ENCODE results near the gene TTLL5.

DNA sequence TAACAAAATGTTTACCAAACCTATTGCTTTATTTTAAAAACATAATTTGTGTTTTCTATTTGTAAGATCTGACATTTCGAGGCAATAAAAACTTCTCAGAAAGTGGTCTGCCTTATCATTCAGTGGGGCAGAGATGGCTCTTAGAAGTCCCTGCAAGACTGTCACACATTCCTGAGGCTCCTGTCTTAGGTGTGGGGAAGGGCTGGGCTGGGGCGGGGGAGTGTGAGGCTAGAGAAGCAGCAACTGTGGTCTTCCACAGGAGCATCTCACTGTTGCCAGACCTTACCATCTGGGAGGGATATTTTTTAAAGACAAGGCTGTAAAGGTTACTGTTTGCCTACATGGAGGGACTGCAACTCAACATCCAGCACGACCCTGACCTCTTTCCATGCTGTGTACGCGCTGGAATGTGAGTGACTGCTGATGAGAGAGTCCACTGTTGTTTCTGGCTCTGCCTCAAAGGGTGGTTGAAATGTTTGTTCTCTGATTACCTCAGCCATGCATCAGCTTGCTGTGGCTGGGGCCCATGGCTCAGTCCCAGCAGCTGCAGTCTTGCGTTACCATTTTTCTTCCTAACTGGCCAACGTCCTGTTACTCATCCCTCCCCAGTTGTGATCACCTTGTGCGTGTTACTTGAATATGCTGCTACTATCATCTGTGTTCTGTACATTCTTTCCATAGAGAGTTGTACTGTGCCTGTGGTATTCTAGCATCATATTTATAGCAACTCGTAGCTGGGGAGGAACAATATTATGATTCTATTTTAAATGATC lies 12.8 kb upstream of the TTLL5 start:
- TF ChIP-seq FOXA1 (IDR thresholded peaks at IDR 0.05) (no peak), FOXM1 (IDR thresholded peaks at IDR 0.05; ENCODE audit: borderline replicate concordance) (no peak), BHLHE40 (IDR thresholded peaks at IDR 0.05; ENCODE audit: borderline replicate concordance) (no peak), ARNT (IDR thresholded peaks at IDR 0.05) (no peak), HDGF (IDR thresholded peaks at IDR 0.05; ENCODE audit: borderline replicate concordance) (no peak), SUZ12 (IDR thresholded peaks at IDR 0.05) (no peak), LEF1 (IDR thresholded peaks at IDR 0.05; ENCODE audit: borderline replicate concordance) (no peak)

Measured in HEK293T (cell line).